Measurements from ENCODE around the gene AMPD1. TPM values are rescaled to one million over a fixed set of nuclear protein-coding genes. Genes with fewer than 3 reads are reported as not detected.

Gene AMPD1
- total RNA-seq, 1 experiment from 2014 or later: not detected

GRCh38 chr1:114720492-114720891 lies 25.1 kb upstream of the AMPD1 start:
- no peaks in the 10 kb centered on the region for H4K20me1 ChIP-seq (ENCODE audit: control insufficient read depth, insufficient read depth, insufficient read length)
- H2BK5ac ChIP-seq (ENCODE audit: insufficient read length, low read length): no peak overlapping the region
- H3K18ac ChIP-seq (ENCODE audit: insufficient read length, low read depth, low read length): no peak overlapping the region
- H3K79me1 ChIP-seq (ENCODE audit: insufficient read depth, low read depth, low read length, poor library complexity, severe bottlenecking): no peaks in the 10 kb centered on the region
- H3K27ac Mint-ChIP-seq: no peak overlapping the region
- no peak overlapping the region for H4K8ac ChIP-seq (replicated peaks; ENCODE audit: insufficient read length, low read depth, low read length)
- no peak overlapping the region for H3K23ac ChIP-seq (ENCODE audit: insufficient read length, low read depth, low read length)
- no peaks in the 10 kb centered on the region for H3K9me3 Mint-ChIP-seq
- no peak overlapping the region for H2BK15ac ChIP-seq (ENCODE audit: low read depth, low read length)
- H3K14ac ChIP-seq (ENCODE audit: insufficient read depth, low read length): no peak overlapping the region
- H3K9ac ChIP-seq (ENCODE audit: extremely low read depth, insufficient read length, low read length): no peak overlapping the region
- H3K27me3 ChIP-seq (ENCODE audit: insufficient read depth, low read length): no peaks in the 10 kb centered on the region
- H3K36me3 Mint-ChIP-seq (ENCODE audit: insufficient read depth in 1 of 3, low read depth in 3 of 3): peaks cover 48 to 87% (median 87%) of the 10 kb centered on the region in 3 experiments; a peak in 6 of 7 replicates
- no peak overlapping the region for H3K27ac ChIP-seq (ENCODE audit: insufficient read length, low read depth, low read length)
- H4K91ac ChIP-seq (ENCODE audit: insufficient read length, low read depth, low read length): no peak overlapping the region
- no peak for TF ChIP-seq CTCF (conservative IDR thresholded peaks at IDR 0.05)
- H3K56ac ChIP-seq (ENCODE audit: insufficient read length, low read depth, low read length): no peak overlapping the region
- peaks cover 4% of the 10 kb centered on the region for H3K23me2 ChIP-seq (ENCODE audit: insufficient read length, low read depth, low read length, poor library complexity, severe bottlenecking)
- no peak for DNase-seq
- H4K5ac ChIP-seq (ENCODE audit: insufficient read length, low read depth, low read length): no peak overlapping the region
- H2AK5ac ChIP-seq (ENCODE audit: insufficient read length, low read length): no peak overlapping the region
- no peaks in the 10 kb centered on the region for H3K4me1 ChIP-seq (ENCODE audit: insufficient read depth, low read length)
- H3T11ph ChIP-seq (ENCODE audit: low read length): no peak overlapping the region
- no peaks in the 10 kb centered on the region for H3K27me3 Mint-ChIP-seq (ENCODE audit: low read depth)
- H2BK120ac ChIP-seq (ENCODE audit: low read depth, low read length, poor library complexity, severe bottlenecking): no peak overlapping the region
- H2BK20ac ChIP-seq (ENCODE audit: low read depth, low read length, poor library complexity, severe bottlenecking): no peak overlapping the region
- no peak overlapping the region for H2AFZ ChIP-seq (ENCODE audit: low read length)
- H3K4ac ChIP-seq (ENCODE audit: low read depth, low read length): no peak overlapping the region
- peaks cover 3% of the 10 kb centered on the region; the same call in 1 of the 2 replicates for H3K79me2 ChIP-seq (ENCODE audit: insufficient read depth, low read length)
- H3K4me1 Mint-ChIP-seq: peaks cover 8 to 13% of the 10 kb centered on the region in 2 experiments
- H2BK12ac ChIP-seq (ENCODE audit: insufficient read length, low read depth, low read length): no peak overlapping the region
- no peak overlapping the region for H3K4me2 ChIP-seq (ENCODE audit: insufficient read depth, insufficient read length, low read length)
- no peak overlapping the region for H3K4me3 Mint-ChIP-seq
- no CpG with 5 or more reads among the region's 4 CpGs for WGBS (ENCODE audit: extremely low coverage, insufficient read length, low lambda C conversion rate)
- H3K9me3 ChIP-seq (ENCODE audit: control insufficient read depth, low read depth, low read length): no peaks in the 10 kb centered on the region
